ENCODE data around the gene CBLN2.

The CBLN2 gene

DNA sequence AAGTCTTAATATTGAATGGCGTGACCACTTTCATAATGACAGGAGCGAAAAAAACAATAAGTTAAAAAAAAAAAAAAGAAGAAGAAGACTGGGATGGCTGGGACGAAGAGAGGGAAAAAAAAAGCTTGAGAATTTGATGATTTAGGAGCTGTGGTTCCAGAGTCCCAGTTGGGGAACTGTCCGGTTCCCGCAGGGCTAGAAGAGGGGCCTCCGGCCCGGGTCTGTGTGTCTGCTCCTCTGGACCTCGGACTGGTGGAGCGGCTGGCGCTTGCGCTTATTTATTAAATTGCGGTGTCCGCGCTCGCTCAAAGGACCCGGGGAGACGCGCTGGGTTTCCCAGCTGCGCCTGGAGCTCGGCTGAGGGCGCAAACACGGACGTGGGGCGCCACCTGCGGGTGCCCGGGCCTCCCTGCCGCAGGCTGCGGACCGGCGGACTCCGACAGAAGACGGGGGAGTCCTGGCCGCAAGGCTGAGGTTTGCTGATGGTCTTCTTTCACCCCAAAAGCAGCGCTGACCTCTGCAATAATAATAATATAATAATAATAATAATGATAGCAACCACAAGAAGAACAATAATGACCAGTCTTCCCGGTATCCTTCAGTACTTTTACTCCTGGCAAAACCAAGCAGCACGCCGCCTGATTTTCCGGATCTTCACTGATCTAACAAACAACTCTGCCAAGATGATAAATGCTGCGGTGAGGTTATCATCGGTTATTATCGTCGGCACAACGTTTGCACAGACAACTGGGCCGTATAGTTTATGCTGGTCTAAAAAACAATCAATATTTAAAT is at the start of gene CBLN2:
Gene CBLN2 (minus strand): TSS at position 251 of the 795 bp plus-strand sequence. CDS start 2,182 bp downstream, outside the sequence.
- DNase-seq (ENCODE audit: low read depth), result no peak

DNA sequence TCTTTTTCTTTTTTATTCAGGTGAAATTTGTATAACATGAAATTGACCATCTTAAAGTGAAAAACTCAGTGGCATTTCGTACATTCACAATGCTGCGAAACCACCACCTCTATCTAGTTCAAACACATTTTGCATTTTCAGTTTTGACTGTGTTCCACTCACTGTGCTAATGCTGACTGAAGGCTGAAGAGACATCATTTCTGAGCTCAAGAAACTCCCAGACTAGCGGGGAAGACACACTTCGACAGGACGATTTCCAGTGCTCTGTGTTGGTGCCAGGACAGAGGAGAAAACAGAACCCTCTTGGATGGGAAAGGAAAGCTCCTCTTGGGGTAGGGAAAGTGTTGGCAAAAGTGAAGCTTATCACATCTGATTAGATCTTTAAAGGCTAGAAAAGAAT is 44.2 kb upstream of the CBLN2 start:
- DNase-seq (ENCODE audit: low read depth), result no peak

DNA sequence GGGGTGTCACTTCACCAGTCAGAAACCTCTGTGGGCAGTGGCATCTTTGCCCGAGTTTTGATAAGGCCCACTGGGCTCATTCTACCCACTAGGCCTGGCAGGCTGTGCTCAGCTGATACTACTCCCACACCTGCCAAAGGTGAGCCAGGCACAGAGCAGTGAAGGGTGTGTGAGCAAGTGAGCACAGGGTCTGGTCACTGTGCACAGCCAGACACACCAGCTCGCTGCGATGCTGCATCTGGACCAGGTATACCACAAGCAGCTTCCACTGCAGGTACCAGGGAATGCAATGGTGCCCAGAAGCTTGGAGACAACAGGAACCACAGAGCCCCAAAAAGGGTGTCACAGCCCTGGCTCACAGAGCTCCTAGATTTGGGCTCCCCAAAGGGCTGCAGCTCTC is 40.6 kb upstream of the CBLN2 start:
- DNase-seq (ENCODE audit: low read depth), result no peak

DNA sequence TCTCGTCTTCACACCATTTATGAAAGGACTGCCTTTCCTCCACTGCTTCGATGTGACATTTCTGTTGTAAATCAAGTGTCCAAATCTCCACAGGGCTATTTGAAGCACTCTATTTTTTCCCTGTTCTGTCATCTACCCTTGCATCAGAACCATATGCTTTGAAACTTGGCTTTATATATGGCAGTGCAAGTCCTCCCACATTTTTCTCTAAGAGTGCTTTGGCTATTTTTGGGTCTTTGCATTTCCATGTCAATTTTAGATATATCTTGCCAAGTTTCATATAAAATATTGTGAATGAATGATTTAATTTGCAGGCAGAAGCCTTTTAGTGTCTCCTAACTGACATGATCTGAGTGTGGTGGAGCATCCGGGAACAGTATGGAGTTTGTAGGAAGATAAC is 37.8 kb upstream of the CBLN2 start:
- no peak for DNase-seq (ENCODE audit: low read depth)

DNA sequence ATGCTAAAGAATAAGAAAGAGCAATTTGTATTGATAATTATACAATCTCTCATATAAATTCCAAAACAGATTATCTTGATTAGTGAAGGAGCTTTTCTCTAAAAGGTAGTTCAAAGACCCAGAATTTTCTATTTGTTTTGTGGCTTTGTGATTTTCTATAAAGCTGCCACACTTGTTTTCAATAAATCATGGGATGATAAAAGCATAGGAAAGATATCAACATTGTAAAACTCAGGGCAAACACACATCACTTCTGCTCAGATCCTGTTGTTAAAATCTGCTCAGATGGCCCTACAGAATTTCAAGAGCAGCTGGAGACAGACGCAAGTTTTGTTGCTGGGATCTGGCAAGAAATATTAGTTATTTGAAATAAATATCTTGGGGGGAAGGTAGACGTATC is 28.8 kb upstream of the CBLN2 start:
- no peak for DNase-seq (ENCODE audit: low read depth)

DNA sequence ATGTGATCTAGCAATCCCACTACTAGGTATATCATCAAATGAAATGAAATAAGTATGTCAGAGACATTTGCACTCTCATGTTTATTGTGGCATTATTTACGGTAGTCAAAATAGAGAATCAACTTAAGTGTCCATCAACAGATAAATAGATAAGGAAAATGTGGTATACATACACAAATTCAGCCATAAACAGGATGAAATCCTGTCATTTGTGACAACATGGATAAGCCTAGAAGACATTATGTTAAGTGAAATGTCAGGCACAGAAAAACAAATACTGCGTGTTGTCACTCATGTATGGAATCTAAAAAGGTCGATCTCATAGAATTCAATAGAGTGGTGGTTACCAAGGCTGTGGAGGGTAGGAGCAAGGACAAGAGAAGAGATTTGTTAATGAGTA is 22.1 kb upstream of the CBLN2 start:
- DNase-seq (ENCODE audit: low read depth), result no peak

DNA sequence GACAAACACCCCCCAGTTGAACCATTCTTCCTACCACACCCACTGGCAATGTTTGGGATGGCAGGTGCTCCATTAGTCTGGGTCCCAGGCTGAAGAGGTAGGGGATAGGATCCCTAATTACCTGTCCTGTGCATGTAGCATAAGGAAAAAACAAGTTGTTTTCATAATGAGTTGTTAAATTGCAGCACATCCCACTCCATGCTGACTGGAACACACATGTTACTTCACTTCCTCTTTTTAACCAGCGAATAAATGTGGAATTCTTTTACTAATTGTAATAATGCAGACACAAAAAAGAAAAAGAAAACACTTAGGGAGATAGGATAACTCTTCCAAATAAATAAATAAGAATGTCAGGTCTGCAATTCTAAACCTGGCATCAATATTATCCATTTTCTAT is 11.8 kb upstream of the CBLN2 start:
- DNase-seq (ENCODE audit: low read depth), result no peak

DNA sequence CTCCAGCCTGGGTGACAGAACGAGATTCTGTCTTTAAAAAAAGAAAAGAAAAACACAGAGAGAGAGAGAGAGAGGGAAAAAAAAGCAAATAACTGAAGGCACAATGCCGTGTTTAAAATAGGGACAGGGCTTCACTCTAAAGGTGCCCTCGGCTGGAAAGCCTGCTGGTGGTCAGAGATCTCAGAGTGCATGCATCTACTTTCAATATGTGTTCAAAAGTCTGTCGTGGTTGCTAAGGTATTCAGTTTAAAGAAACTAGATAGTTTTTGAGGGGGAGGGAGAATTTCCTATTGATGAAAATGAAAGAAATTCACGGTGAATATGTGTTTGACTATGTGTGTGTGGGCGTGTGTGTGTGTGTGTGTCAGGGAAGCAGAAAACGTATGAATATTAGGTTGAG is 11.0 kb upstream of the CBLN2 start:
- no peak for DNase-seq (ENCODE audit: low read depth)

DNA sequence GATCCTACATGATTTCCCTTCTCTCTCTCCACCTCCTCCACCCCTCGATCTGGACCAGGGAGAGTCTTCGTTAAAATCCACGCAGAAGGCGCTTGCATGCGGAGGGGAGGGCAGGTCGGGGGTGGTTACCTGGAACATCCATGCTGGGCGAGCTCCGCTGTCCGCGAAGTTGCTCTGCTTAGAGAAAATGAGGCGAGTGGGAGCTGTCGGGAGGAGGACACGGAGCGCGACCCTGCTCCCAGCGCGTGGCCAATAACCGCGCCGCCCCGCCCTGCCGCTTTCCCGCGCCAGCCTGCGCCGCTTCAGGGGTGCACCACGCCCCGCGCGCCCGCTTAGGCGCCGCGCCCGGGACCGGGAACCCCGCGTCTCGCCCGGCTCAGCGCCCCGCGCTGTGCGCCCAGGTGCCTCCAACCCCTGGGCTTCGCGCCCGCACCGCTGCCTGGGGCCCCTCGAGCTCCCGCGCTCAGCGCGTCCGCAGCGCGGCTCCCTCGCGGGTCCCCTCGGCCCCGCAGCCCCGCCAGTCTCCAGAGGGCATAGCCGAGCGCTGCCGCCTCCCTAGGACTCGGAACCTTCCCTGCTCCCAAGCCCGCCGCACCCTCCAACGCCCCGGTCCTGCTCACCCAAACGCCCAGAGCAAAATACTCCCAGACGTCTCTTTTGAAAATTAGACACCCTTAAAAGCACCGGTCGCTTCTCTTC is 636 bp downstream of the CBLN2 start:
- no peak for DNase-seq (ENCODE audit: low read depth)

DNA sequence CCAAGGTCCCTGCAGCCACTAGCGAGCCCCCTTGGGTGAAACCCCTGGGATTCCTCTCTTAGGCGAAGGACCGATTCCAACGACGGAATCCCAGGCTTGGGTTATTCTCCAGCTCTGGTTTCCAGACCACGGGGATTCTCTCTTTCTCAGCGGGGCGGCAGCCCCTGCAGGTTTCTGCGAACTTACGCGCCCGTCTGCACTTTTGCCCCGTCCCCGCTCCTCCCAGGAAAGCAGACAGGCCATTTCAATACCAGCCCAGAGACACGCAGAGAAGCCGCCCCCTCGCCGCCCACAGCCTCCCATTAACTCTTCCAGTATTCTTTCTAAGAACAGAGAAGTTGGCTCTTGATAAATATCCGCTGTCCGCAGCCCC is 1.2 kb downstream of the CBLN2 start:
- no peak for DNase-seq (ENCODE audit: low read depth)

DNA sequence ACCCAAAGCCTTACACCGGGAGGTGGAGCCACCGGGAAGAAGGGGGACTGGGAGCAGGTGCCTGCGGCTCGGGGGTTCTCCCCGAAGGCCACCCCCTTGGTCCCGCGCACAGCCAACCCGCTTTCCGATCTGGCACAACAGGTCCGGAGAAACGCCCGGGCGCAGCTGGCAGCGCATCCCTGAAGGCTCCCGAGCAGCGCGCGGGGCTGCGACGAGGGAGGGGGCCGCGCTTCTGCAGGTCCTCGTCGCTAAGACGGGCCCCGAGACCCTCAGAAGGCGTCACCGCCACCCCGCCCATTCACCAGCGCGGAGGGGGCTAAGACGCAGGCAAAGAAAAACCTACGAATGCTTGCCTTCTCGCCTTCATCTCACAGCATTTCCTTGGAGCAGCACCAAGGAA is 1.8 kb downstream of the CBLN2 start:
- DNase-seq (ENCODE audit: low read depth), result no peak

DNA sequence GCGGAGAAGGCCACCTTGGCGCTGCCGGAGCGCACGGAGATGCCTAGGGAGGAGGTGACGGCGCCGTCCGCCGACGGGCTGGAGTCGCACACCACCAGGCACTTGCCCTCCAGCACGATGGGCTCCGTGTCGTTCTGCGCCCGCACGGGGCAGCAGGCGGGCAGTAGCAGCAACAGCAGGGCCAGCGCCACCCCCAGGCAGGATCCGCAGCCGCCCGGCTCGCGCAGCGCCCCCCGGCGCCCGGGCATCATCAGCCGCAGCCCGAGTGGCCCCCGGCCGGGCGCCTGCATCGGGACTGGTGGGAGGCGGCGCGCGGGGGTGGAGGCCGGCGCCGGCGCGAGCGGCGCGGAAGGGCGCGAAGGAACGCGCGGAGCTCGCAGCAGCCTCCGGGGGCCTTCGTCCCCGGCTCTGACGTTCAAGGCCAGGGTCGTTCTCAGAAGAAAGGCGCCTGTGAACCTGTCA is 2.2 kb downstream of the CBLN2 start:
- DNase-seq (ENCODE audit: low read depth), result no peak

DNA sequence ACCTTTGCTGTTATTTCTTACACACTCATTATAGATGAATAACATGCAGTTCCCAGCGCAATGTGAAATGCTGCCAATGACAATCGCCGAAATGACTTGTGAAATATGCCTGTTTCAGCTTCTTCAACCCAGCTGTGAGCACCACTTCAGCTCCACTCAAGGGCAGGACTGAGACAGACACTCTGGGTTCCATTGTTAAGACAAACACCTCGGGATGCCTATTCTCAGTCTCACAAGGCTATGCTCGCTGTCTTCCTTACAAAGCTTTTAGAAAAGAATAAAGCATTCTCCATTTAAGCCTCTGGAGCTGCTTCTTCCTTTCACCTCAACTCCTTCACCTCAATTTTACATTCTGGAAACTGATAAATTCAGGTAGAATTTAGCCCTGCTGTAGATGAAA is 4.2 kb downstream of the CBLN2 start:
- no peak for DNase-seq (ENCODE audit: low read depth)

DNA sequence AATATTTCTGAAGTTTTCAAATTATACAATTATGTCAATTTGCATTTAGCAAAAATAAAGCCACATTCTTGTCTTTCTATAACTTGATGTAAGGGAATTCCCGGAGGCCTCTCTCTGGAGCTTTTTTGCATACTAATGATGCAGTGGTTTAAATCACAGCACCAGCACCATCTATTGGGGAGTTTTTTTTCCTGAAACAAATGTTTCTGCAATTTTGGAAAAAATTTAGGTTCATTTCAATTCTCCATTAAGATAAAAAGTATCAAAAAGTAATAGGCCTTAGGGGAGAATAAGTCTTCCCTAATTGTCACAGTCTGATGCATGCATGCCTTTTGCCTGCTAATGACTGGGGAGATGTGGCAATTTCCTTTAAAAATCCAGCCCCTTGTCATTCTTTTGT is 13.5 kb downstream of the CBLN2 start:
- DNase-seq (ENCODE audit: low read depth), result no peak

DNA sequence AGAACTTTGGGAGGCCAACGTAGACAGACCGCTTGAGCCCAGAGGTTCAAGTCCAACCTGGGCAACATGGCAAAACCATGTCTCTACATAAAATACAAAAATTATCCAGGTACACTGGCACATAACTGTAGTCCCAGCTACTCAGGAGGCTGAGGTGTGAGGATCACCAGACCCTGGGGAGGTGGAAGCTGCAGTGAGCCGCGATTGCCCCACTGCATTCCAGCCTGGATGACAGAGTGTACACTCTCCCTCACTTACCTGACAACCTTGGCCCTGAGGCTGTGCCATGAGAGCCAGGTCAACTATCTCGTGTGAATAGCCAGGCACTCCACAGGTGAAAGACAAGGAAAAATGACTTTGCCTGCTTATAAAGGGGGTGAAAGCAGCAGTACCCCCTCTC is 39.3 kb downstream of the CBLN2 start:
- DNase-seq (ENCODE audit: low read depth), result no peak

DNA sequence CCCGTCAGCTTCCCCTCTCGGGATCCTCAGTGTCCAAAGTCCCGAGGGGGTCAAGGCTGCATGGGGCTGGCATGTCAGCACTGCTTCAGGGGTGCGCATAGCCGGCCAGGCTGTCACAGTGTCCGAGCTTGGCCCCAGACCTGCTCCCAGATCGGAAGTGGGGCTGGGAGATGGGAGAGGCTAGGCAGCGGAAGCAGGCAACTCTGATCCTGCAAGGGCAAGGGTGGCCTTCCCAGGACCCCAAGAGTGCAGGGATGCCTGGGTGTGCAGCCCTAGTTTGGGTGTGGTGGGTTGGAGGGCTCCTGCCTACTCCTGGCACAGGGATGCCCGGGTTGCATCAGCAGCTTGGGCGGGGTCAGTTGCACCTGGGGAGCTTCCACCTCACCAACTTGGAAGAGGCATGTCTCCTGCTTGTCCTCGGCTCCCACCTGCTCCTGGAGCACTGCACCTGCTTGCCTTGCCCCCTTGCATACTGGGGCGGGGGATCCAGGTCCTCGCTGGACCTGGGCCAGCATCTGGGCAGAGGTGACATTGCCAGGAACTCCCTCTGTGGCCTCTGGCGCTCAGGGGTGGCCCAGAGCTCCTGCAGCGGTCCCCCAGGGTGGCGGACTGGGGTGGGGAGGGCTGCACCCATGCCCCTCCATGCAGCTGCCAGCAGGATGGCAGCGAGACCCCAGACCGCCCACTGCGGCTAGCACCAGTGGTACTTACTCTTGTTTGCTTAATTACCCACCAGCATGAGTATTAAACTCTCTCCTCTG is 41.3 kb downstream of the CBLN2 start:
- no peak for DNase-seq (ENCODE audit: low read depth)

DNA sequence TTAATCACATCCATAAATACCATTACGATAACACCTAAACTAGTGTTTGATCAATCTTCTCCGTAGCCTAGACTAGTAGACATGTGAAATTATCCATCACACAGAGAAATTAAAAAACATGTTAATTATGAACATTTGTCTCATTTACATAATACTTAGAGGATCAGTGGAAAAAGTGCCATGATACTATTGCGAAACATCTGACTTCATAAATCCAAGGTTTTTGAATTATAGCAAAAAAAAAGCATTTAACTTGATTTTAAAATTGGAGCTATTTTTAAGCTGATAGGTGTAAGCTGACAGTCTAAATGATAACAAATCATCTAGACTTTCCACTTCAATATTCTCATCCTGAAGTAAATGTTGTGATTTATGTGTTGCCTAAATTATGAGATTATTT is 51.6 kb downstream of the CBLN2 start:
- no peak for DNase-seq (ENCODE audit: low read depth)

Measured in activated T-helper 1 cell treated with Interleukin-2 at 50 U/mL for 16 hours (primary cell).